Ishikawa (cell line): ENCODE measurements around the gene SLCO4A1.

ENCODE experiments used
- CEBPB ChIP-seq: IDR thresholded peaks from 2 replicates; pipeline ENCODE4 v1.6.1; 2012
- CREB1 ChIP-seq: IDR thresholded peaks from 2 replicates; pipeline ENCODE4 v1.6.1; 2012; ENCODE audit warnings: low read depth
- EGR1 ChIP-seq: IDR thresholded peaks from 2 replicates; pipeline ENCODE4 v1.6.1; 2012
- EP300 ChIP-seq: IDR thresholded peaks from 2 replicates; pipeline ENCODE4 v1.6.1; 2012; ENCODE audit warnings: borderline replicate concordance
- FOXM1 ChIP-seq: IDR thresholded peaks from 2 replicates; pipeline ENCODE4 v1.6.1; 2012; ENCODE audit warnings: low read depth, borderline replicate concordance
- MAX ChIP-seq: IDR thresholded peaks from 2 replicates; pipeline ENCODE4 v1.6.1; 2012
- NFIC ChIP-seq: IDR thresholded peaks from 2 replicates; pipeline ENCODE4 v1.6.1; 2012
- RAD21 ChIP-seq: IDR thresholded peaks from 2 replicates; pipeline ENCODE4 v1.6.1; 2012; ENCODE audit warnings: low read depth
- REST ChIP-seq: IDR thresholded peaks from 2 replicates; pipeline ENCODE4 v1.6.1; 2012; ENCODE audit warnings: low read depth, mild to moderate bottlenecking
- TAF1 ChIP-seq: IDR thresholded peaks from 2 replicates; pipeline ENCODE4 v1.6.1; 2012; ENCODE audit warnings: low read depth, mild to moderate bottlenecking
- TCF12 ChIP-seq: IDR thresholded peaks from 2 replicates; pipeline ENCODE4 v1.6.1; 2012; ENCODE audit warnings: low read depth
- TEAD4 ChIP-seq: IDR thresholded peaks from 2 replicates; pipeline ENCODE4 v1.6.1; 2012
- USF1 ChIP-seq: IDR thresholded peaks from 2 replicates; pipeline ENCODE4 v1.6.1; 2012
- YY1 ChIP-seq: IDR thresholded peaks from 2 replicates; pipeline ENCODE4 v1.6.1; 2012; ENCODE audit warnings: low read depth
- ZBTB7A ChIP-seq: IDR thresholded peaks from 2 replicates; pipeline ENCODE4 v1.6.1; 2012; ENCODE audit warnings: low read depth

The SLCO4A1 gene

GRCh38 chr20:62698231-62698630 lies 55.9 kb downstream of the SLCO4A1 start:
- TF ChIP-seq NFIC (no peak), YY1 (no peak), EP300 (no peak), ZBTB7A (no peak), CREB1 (no peak), TEAD4 (no peak), TAF1 (no peak), RAD21 (no peak), REST (no peak), USF1 (no peak), MAX (no peak), CEBPB (no peak), EGR1 (no peak), FOXM1 (no peak)

GRCh38 chr20:62699296-62699695 lies 57.0 kb downstream of the SLCO4A1 start:
- no peak for TF ChIP-seq MAX

GRCh38 chr20:62699741-62700140 lies 57.4 kb downstream of the SLCO4A1 start:
- no peak for TF ChIP-seq CEBPB
- no peak for TF ChIP-seq TCF12
- no peak for TF ChIP-seq TEAD4
- no peak for TF ChIP-seq FOXM1
- TF ChIP-seq CREB1, result no peak
- TF ChIP-seq NFIC, result no peak
- no peak for TF ChIP-seq RAD21
- no peak for TF ChIP-seq EP300
- TF ChIP-seq EGR1, result no peak
- no peak for TF ChIP-seq YY1
- no peak for TF ChIP-seq TAF1
- TF ChIP-seq MAX, result no peak
- TF ChIP-seq REST, result no peak
- no peak for TF ChIP-seq ZBTB7A
- no peak for TF ChIP-seq USF1

GRCh38 chr20:62700261-62700930 lies 58.1 kb downstream of the SLCO4A1 start:
- no peak for TF ChIP-seq REST
- TF ChIP-seq RAD21, result no peak
- no peak for TF ChIP-seq ZBTB7A
- no peak for TF ChIP-seq EP300
- TF ChIP-seq EGR1, result no peak
- TF ChIP-seq FOXM1, result no peak
- TF ChIP-seq USF1, result no peak
- TF ChIP-seq TCF12, result no peak
- no peak for TF ChIP-seq MAX
- no peak for TF ChIP-seq TEAD4
- TF ChIP-seq TAF1, result no peak
- no peak for TF ChIP-seq NFIC
- no peak for TF ChIP-seq CEBPB
- TF ChIP-seq YY1, result no peak
- TF ChIP-seq CREB1, result no peak
